KG1 (cell line): Measurements from ENCODE around the gene SLC29A2.

ENCODE experiments used
- DNase-seq: peaks from one replicate; lab custom pipeline; 2025; lab: John Stamatoyannopoulos, UW

Gene SLC29A2

GRCh38 chr11:66349084-66349386, 22.5 kb downstream of the SLC29A2 start:
- DNase-seq: no peak

DNA sequence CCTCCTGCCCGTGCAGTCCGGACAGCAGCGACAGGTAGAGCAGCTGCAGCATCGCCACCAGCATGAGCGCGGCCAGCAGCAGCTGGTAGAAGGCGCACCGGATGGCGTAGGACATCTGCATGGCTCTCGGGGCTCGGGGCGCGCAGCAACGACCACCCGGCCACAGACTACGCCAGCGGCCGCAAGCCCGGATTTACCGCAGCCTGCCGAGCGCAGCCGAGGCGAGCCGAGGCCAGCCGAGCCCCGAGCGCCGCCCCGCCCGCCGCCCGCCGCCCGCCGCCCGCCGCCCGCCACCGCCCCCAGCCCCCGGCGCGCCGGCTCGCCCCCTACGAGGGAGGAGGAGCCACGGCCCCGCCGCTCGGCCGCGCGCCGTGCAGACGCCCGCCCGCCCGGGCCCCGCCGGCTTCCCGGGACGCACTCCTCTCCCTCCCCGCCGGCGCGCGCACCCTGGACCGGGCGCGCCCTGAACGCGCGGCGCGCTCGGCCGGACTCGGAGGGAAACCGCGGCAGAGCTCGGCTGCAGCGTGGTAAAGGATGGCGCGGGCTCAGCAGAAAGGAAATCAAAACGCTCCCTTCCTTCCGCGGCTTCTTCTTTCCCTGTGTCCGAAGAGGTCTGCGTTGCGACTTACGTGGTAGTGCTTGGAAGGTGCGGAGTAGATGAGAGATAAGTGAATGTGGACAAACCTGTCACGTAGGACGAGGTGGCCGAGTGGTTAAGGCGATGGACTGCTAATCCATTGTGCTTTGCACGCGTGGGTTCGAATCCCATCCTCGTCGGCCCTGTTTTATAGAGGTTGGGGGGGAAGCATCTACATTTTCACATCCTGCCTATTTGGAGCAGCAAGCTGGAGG, 23.9 kb downstream of the SLC29A2 start, which contains the start of gene B4GAT1:
TSS of gene B4GAT1 (minus strand) at position 205 of the 852 bp plus-strand sequence. CDS start at position 121, 84 bp downstream.
- peak; percentile 91 for DNase-seq

DNA sequence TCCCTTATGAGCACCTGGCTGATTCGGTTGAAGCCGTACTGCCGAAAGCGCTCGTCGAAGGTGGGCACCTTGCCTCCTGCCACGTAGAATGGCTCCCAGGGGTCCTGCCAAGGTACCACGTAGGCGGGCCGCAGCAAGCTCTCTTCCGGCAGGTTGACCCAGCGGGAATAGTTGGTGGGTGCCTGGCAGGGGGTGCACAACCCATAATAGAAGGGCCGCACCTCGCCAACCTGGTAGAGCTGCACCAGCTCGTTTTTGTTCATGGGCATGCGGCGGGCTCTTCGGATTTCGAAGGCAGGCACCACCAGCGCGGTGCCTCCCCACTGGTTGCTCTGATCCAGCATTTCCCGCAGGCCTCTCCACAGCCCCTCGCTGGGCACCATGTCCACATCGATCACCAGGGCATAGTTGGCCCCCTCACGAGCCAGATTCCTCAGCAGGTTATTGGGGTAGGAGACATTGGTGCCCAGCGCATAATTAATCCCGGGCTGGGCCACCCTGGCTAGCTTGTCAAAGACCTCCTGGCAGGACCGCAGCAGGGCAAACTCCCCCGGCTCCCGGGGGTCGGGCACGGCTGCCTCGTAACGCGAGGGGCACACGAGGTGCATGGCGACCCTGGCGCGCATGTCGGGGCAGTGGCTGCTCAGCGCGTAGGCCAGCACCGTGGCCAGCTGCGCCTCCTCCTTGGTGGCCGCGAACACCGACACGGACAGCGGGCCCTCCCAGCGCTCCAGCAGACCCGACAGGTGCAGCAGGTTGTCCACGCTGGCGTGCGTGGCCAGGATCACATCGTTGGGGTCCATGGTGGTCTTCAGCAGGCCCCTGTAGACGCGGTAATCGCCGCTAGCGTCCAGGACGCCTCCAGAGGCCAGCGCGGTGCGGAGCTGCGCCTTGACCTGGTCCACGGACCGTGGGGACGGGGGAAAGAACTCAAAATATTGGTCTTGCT, 24.8 kb downstream of the SLC29A2 start:
- DNase-seq: no peak

GRCh38 chr11:66345316-66345649, 26.3 kb downstream of the SLC29A2 start:
- no peak for DNase-seq

GRCh38 chr11:66344550-66345315, 26.8 kb downstream of the SLC29A2 start, which contains the start of gene BRMS1:
Gene BRMS1 (minus strand): TSS chr11:66345104. CDS start chr11:66342234, 2,870 bp downstream.
- peak; percentile 95 for DNase-seq

- no peak for DNase-seq
Observed at GRCh38 chr11:66343176-66343575, 28.4 kb downstream of the SLC29A2 start.

- DNase-seq: no peak
Observed at GRCh38 chr11:66341502-66342126, 29.9 kb downstream of the SLC29A2 start.

GRCh38 chr11:66340596-66341501, 30.7 kb downstream of the SLC29A2 start:
- DNase-seq: no peak

DNA sequence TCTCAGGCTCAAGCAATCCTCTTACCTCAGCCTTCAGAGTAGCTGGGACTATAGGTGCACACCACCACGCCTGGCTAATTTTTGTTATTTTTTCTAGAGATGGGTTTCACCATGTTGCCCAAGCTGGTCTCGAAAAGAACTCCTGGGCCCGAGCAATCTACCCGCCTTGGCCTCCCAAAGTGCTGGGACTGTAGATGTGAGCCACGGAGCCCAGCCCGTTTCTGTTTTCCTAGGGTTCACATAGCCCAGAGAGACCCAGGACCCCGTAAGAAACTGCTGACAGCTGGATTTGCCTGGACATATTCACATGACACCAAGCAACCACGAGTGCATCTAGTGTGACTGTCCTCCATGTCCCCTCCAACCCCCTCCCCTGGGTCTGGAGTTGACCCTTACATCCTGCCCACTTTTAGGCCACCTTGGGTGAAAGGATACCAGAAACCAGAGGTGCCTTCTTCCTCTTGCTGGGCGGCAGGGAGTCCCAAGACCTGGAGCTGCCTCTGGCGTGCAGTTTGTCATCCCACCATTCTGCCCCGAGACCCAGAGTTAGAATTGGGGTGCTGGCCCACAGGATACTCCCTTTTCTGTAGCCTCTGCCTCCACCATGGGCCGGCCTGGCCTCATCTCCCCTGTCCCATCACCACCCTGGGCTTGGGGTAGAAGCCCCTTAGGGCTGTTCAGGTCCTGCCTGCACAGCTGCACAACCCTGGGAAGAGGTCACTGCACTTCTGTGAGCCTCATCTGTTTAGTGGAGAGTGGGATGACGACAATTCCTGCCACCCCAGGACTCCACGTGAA, 31.7 kb downstream of the SLC29A2 start:
- DNase-seq: no peak

GRCh38 chr11:66339162-66339675, 32.3 kb downstream of the SLC29A2 start:
- DNase-seq: no peak

DNA sequence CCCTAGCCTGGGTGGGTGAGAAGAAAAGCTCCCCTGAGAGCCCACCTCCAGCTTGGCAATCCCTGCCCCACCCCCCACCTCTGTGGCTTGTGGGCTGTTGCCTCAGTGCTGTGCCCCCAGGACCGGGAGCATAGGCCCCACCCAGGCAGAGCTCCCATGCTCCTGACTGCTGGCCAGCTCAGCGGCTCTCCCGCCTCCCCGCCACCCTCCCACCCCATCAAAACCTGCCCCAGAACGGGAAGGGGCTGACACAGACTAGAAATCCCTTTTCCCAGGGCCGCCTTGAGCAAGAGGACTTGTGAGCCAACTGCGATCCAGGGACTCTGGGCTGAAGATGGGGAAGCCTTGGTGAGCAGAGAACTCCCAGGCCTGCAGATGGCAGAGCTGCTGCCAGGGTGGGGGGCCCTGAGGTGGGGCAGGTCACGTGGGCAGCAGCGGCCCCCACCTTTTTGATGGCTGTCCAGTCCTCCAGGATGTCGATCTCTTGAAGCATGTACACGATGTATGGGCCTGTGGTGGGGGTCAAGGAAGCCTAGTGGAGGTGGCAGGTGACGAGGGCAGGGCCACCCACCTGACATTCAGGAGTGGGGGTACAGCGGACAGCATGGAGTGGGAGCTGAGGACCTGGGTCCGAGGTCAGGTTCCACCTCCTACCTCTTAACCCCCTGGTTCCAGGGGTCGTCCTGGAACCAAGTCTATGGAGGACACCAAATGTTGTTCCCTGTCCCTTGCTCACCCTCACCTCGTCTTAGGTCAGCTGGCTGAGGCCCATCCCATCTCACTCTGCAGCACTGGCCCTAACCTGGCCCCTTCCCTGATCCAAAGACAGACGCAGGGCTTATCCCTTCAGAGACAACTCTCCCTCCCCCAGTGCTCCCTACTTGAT, 33.0 kb downstream of the SLC29A2 start:
- DNase-seq: no peak

DNA sequence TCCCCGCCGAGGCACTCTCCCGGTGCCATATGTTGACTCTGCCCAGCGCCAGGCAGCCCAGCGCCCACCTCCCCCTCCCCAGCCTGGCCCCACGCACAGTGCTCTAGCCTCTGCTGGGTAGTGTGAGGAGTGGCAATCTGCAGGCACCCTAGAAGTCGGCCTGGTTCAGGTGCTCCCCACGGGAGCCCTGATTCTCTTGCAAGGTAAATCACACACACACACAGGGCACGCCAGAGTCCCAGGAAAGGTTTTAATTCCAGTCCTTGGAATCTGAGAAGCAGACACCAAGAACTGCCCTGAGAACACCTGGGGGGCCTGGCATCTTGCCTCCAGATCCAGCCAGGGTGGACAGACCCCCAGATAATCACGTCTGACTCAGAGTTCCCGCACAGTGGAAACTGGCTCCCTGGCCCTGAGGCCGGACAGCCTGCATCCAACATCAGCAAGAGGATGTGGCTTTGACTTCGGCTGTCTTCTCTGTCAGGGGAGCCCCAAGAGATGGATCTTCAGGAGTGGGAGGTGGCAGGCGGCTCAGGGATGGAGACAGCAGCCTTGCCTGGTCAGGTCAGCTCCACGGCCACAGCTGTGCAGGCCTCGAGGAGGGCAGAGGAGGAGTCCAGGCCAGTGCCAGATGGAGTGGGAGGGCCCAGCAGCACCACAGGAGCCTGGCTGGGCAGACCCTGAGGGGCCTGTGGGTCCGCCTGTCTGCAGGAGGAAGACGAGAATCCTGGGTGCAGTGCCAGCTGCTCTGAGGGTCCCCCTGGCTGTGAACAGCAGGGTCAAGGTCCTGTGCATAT, 34.3 kb downstream of the SLC29A2 start:
- DNase-seq: no peak

GRCh38 chr11:66336234-66337102, 35.1 kb downstream of the SLC29A2 start, which contains the start of gene RIN1:
Gene RIN1 (minus strand): TSS chr11:66336434. CDS start chr11:66336402, 32 bp downstream.
- DNase-seq: no peak

DNA sequence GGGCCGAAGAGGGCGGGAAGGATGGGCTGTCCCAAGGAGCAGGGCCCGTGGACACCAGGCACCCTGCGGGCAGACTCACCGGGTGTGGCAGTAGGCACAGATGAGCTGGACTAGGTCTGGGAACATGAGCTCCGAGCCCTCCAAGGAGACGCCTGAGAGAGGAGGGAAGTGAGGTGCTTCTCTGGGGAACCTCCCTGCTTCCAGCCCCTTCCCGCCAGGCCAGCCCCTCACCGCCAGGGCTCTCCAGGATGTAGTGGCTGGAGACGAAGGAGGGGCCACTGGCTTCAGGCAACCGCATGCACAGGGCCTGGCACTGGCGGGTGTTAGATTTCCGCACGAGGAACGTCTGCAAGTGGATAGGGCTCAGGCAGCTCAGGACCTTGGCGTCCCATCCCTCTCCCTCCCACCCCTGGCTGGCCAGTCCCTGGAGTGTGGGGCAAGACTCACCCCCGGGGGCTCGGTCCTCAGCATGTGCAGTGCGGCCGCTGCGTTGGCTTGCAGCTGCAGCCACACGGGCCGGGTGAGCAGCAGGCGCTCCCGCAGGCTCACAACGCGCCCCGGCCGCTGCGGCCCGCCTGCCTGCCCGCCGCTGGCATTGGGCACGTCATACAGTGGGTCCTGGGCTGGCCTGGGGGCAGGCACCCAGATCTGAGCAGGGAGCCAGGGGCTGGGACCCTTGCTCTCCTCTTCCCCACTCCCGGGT, 35.9 kb downstream of the SLC29A2 start:
- DNase-seq: no peak

GRCh38 chr11:66334605-66335442, 36.7 kb downstream of the SLC29A2 start:
- DNase-seq: no peak
